UCSD-AML1 (cell line): ENCODE data around the gene SALL4.
"Not testable (repeated sequence)": the region's sequence is repeated elsewhere in the genome, so short reads cannot be mapped to it uniquely, and the experiment has no call there.

Experiments
- DNase-seq: peaks from one replicate; lab custom pipeline; 2025; ENCODE audit not compliant: unreplicated experiment; lab: John Stamatoyannopoulos, UW

The SALL4 gene

GRCh38 chr20:51803148-51803854 lies 980 bp upstream of the SALL4 start:
- no peak for DNase-seq

GRCh38 chr20:51801823-51802123 lies 548 bp downstream of the SALL4 start:
- no peak for DNase-seq

- DNase-seq = no peak
Measured at GRCh38 chr20:51801122-51801822, 1.0 kb downstream of the SALL4 start.

- DNase-seq = no peak
Measured at GRCh38 chr20:51800872-51801121, 1.5 kb downstream of the SALL4 start.

GRCh38 chr20:51800060-51800871 lies 2.1 kb downstream of the SALL4 start:
- peak; percentile 48 for DNase-seq

- DNase-seq = no peak
Measured at GRCh38 chr20:51799401-51799860, 2.9 kb downstream of the SALL4 start.

- DNase-seq = no peak
Measured at GRCh38 chr20:51797357-51798025, 4.8 kb downstream of the SALL4 start.

- DNase-seq = no peak
Measured at GRCh38 chr20:51796340-51796739, 6.0 kb downstream of the SALL4 start.

- DNase-seq = no peak
Measured at GRCh38 chr20:51792960-51793359, 9.4 kb downstream of the SALL4 start.

GRCh38 chr20:51791626-51792025 lies 10.7 kb downstream of the SALL4 start:
- DNase-seq = no peak

- no peak for DNase-seq
Measured at GRCh38 chr20:51790256-51790655, 12.1 kb downstream of the SALL4 start.

- DNase-seq = no peak
Measured at GRCh38 chr20:51789434-51789833, 12.9 kb downstream of the SALL4 start.

- no peak for DNase-seq
Measured at GRCh38 chr20:51788822-51789221, 13.5 kb downstream of the SALL4 start.

GRCh38 chr20:51784299-51784698 lies 18.0 kb downstream of the SALL4 start:
- DNase-seq = no peak

- DNase-seq = not testable (repeated sequence)
Measured at GRCh38 chr20:51778229-51778759, 24.0 kb downstream of the SALL4 start.

- DNase-seq = no peak
Measured at GRCh38 chr20:51775241-51775640, 27.1 kb downstream of the SALL4 start.

GRCh38 chr20:51772236-51772635 lies 30.1 kb downstream of the SALL4 start:
- DNase-seq = no peak

- DNase-seq = no peak
Measured at GRCh38 chr20:51769976-51770615, 32.2 kb downstream of the SALL4 start.

GRCh38 chr20:51768759-51769517 lies 33.4 kb downstream of the SALL4 start:
- no peak for DNase-seq
